Progenitor cell of endocrine pancreas (in vitro differentiated cells): ENCODE data around the gene AK1. TPM values are rescaled to one million over a fixed set of nuclear protein-coding genes. Genes with fewer than 3 reads are reported as not detected.

Experiments used
- DNase-seq: peaks from one replicate; pipeline ENCODE4 v3.0.0; 2021; ENCODE audit warnings: low spot score; ENCODE audit not compliant: unreplicated experiment
- H3K27ac Mint-ChIP-seq: 2 replicates; pipeline ENCODE4 v1.8.0; 2021; ENCODE audit warnings: mild to moderate bottlenecking, moderate library complexity, mixed read lengths
- H3K27me3 Mint-ChIP-seq: 2 replicates; pipeline ENCODE4 v1.8.0; 2021; ENCODE audit warnings: mixed read lengths
- H3K36me3 Mint-ChIP-seq: 2 replicates; pipeline ENCODE4 v1.8.0; 2022; ENCODE audit warnings: mixed read lengths; ENCODE audit not compliant: insufficient read depth
- H3K4me1 Mint-ChIP-seq: 2 replicates; pipeline ENCODE4 v1.8.0; 2021; ENCODE audit warnings: low read depth, mixed read lengths
- H3K4me3 Mint-ChIP-seq: 2 replicates; pipeline ENCODE4 v1.8.0; 2021; ENCODE audit warnings: low read depth, mild to moderate bottlenecking, moderate library complexity, mixed read lengths
- H3K9me3 Mint-ChIP-seq: 2 replicates; pipeline ENCODE4 v1.8.0; 2021; ENCODE audit warnings: low read depth, mixed read lengths
- total RNA-seq: library from RNA; stranded (reverse); gene quantifications from 2 replicates; pipeline ENCODE4 v1.2.1, GENCODE V29; 2021
- TF ChIP-seq, protein P1 (sequence below): fragments of 200-600 bp; sonication (generic); IDR thresholded peaks from one replicate; pipeline ENCODE4 v1.5.0; 2021; ENCODE audit warnings: antibody characterized with exemption, mild to moderate bottlenecking; ENCODE audit not compliant: unreplicated experiment

Gene AK1
- total RNA-seq, 1 donor from 2014 or later: 46.2 TPM

DNA sequence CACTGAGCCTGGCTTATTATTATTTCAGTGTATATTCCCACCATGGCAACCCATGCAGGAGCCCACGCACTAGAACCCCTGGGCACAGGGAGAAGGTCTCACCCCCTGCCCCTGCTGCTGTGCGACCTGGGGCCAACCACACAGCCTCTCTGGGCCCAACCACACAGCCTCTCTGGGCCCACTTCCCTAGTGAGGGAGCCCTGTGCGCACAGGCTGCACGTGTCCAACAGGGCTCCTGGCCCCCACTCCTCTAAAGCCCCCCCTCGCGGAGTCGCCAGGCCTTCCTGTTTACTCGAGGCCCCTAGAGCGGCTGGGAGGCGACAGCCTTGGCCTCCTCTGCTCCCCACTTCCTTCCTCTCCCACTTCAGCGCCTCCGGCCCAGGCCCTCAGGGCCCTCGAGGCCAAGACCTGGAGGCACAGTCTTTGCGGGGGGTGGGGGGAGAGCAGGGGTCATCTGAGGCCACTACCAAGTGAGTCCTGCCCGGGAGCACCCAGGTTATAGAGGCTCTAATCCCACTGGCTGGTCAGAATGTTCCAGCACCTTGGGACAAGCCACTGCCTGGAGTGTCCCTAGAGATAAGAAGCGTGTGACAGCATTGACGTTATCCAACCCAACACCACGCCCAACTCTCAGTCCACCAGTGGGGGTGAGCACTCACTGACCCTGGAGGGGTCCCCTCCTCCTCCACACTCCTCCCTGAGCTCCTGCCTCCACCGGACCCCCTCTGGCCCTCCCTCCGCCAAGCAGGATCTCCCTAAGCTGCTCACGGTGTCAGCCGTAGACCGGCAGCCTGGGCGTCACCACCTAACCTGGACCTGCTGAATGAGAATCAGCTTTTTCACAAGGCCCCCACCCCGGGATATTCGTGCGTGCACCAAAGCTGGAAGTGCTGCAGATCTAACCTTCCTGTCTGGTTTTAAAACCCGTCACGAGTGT lies 15.1 kb downstream of the AK1 start:
- H3K27ac Mint-ChIP-seq: no peak overlapping the region

DNA sequence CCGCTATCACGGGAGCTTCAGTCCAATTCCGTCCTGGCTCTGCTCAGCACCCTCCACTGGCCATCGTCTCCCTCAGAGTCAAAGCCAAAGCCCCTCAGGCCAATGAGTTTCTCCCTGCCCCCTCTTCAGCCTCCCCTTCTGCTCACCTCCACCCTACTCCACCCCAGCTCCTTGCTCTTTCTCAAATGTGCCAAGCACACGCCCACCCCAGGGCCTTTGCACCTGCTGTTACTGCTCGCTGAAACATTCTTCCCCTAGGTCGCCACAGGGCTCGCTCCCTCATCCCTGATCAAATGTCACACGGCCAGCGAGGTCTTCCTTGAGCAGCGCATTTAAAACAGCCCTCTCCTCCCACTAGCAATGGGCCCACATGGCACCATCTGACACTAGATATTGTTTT lies 16.7 kb downstream of the AK1 start:
- peak overlapping the region; percentile 57 for H3K27ac Mint-ChIP-seq
- TF ChIP-seq, protein P1, sequence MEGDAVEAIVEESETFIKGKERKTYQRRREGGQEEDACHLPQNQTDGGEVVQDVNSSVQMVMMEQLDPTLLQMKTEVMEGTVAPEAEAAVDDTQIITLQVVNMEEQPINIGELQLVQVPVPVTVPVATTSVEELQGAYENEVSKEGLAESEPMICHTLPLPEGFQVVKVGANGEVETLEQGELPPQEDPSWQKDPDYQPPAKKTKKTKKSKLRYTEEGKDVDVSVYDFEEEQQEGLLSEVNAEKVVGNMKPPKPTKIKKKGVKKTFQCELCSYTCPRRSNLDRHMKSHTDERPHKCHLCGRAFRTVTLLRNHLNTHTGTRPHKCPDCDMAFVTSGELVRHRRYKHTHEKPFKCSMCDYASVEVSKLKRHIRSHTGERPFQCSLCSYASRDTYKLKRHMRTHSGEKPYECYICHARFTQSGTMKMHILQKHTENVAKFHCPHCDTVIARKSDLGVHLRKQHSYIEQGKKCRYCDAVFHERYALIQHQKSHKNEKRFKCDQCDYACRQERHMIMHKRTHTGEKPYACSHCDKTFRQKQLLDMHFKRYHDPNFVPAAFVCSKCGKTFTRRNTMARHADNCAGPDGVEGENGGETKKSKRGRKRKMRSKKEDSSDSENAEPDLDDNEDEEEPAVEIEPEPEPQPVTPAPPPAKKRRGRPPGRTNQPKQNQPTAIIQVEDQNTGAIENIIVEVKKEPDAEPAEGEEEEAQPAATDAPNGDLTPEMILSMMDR: no peak
- peaks cover 3% of the 10 kb centered on the region for H3K27me3 Mint-ChIP-seq
- peaks cover 14% of the 10 kb centered on the region for H3K4me1 Mint-ChIP-seq
- no peaks in the 10 kb centered on the region for H3K36me3 Mint-ChIP-seq
- no peak for DNase-seq
- H3K9me3 Mint-ChIP-seq: no peaks in the 10 kb centered on the region
- H3K4me3 Mint-ChIP-seq: no peak overlapping the region

More for the DNA sequence above, 15.1 kb downstream of the AK1 start:
- H3K4me3 Mint-ChIP-seq: no peak overlapping the region
- H3K36me3 Mint-ChIP-seq: no peaks in the 10 kb centered on the region
- TF ChIP-seq, protein P1: no peak
- peaks cover 14% of the 10 kb centered on the region for H3K4me1 Mint-ChIP-seq
- H3K9me3 Mint-ChIP-seq: no peaks in the 10 kb centered on the region
- no peak for DNase-seq
- H3K27me3 Mint-ChIP-seq: no peaks in the 10 kb centered on the region

DNA sequence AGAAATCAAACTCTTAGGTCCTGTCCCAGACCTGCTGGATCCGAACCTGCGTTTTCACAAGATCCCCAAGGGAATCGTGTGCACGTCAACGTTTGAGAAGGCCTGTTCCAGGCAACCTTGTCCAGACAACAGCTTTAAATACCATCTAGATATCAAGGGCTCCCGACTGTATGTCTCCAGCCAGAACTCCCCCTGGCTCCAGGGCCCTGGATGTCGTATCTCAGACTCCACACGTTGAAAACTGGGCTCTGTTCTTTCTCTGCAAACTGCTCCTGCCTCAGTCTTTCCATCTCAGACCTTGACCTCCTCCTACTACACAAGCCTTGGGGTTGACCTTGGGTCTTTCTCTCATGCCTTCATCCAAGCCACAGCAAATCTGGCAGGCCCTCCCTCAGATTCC lies 17.2 kb downstream of the AK1 start:
- H3K27ac Mint-ChIP-seq: no peak overlapping the region
- no peaks in the 10 kb centered on the region for H3K9me3 Mint-ChIP-seq
- no peak overlapping the region for H3K4me3 Mint-ChIP-seq
- H3K4me1 Mint-ChIP-seq: peaks cover 13% of the 10 kb centered on the region
- TF ChIP-seq, protein P1: no peak
- no peaks in the 10 kb centered on the region for H3K36me3 Mint-ChIP-seq
- DNase-seq: no peak
- H3K27me3 Mint-ChIP-seq: peaks cover 4% of the 10 kb centered on the region

DNA sequence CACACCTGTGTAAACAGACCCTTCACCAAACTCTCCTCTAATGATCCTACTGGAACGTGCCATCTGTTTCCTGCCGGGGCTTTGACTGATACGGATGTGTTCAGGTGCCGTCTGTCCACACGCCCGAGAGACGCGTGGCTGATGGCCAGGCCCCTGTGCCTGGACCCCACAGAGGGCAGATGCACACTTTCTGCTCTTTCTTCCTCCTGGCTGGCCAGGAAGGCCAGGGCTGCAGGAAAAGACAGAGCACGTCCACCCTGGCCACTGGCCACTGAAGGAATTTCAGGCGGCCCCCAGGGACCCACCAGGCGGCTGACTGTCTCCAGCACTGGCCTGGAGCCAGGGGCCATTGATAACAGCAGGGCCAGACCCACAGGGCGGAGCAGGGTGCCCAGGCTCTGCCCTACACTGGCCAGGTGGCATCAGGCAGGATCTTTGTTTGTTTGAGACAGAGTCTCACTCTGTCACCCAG lies 19.4 kb downstream of the AK1 start:
- peaks cover 9% of the 10 kb centered on the region for H3K4me1 Mint-ChIP-seq
- no peak for DNase-seq
- H3K9me3 Mint-ChIP-seq: no peaks in the 10 kb centered on the region
- H3K27ac Mint-ChIP-seq: no peak overlapping the region
- TF ChIP-seq, protein P1: no peak
- peaks cover 4% of the 10 kb centered on the region for H3K27me3 Mint-ChIP-seq
- H3K4me3 Mint-ChIP-seq: no peak overlapping the region
- no peaks in the 10 kb centered on the region for H3K36me3 Mint-ChIP-seq

DNA sequence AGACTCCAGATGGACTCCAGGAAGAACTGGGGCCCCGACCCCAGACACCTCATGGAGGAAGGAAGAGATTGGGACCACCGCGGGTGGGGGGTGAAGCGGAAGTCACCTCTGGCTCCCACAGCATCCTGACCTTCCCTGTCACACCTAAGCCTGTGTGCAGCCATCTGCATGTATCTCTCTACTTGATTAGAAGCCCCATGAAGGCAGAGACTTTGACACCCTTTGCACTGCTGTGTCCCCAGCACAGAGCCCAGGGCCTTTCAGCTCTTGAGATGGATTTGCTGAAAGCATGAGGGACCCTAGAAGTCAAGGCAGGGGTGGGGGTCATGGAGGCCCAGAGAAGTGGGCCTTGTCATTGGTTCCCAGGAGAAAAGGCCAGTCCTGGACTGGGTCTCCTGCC lies 20.2 kb downstream of the AK1 start:
- TF ChIP-seq, protein P1: no peak
- no peak overlapping the region for H3K4me3 Mint-ChIP-seq
- no peak overlapping the region for H3K27ac Mint-ChIP-seq
- H3K4me1 Mint-ChIP-seq: peaks cover 8% of the 10 kb centered on the region
- peaks cover 6% of the 10 kb centered on the region for H3K27me3 Mint-ChIP-seq
- no peaks in the 10 kb centered on the region for H3K9me3 Mint-ChIP-seq
- no peaks in the 10 kb centered on the region for H3K36me3 Mint-ChIP-seq
- DNase-seq: no peak
